HS-5 (cell line): ENCODE data around the gene GALK1.

ENCODE experiments used
- DNase-seq: peaks from one replicate; pipeline ENCODE4 v3.0.0-alpha.2; 2012; ENCODE audit warnings: low read depth

Gene GALK1

DNA sequence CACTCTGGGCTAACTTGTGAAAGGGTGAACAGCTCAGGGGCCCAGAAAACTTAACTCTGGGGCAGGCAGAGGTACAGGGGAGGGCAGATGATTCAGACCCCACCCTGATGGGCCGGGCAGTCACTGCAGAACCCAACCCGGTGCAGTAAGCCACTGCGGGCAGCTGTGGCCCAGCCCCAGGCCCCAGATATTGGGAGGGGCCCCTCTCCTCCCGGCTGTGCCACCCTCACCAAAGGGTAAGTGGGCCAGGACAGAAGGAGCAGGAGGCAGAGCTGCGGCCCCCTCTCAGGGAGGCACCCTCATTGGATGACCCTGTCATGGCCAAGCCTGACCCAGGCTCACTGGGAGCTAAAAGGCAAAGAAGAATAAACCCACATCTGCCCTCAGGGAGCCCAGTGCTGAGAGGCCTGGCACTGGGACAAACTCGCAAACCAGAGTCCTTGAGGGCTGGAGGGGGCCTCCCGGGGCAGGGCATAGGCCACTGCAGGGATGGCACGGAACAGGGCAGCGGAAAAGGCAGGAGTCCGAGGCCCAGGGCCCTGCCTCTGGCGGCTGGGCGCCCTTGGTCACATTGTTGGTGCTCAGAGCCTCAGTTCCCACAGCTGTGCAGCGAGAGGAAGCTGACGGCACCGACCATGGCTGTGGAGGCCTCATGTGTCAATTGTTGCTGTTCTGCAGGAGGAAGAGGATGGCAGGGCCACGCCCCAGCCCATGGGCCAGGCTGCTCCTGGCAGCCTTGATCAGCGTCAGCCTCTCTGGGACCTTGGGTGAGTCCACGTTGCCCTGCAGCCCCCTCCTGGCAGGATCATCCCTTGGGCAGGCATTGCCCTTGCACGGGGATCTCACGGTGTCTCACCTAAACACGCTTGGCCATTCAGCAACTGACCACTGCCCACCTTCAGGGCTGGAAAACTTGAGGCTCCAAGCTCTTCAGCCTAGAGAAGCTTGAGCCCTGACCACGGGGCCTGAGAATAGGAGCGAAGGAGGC lies 40.7 kb downstream of the GALK1 start:
- no peak for DNase-seq

DNA sequence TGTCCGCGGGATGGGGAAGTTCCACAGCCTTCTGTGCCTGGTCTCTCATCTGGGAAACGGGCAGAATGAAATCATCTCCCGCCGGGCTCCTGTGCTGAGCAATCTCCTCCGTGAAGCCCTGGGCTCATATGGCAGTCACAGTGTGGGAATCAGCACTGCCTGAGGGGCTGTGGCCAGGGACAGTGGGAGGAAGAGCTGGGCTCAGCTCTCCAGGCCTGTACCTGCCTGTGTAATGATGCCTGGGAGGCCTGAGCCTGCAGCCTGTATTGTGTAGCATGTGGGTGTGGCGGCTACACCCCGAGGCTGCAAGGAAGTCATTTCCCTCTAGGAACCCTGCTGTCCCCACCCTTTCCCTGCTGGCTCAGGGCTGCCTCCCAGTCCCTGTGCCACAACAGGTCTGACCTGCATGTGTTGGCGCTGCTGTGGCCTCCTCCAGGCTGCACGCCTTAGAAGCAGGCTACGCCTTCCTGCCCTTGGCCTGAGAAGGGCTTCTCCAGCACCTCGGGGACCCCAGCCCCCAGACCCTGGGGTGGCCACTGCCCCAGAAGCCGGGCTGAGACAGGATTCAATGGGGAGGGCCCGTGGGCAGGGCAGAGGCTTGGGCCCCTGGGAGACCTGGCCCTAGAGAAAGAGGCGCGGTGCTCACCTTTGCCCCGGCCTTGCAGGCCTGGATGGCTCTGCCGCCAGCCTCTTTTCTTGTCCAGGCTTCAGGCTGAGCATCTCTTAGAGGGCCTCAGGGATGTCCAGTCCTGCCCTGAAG lies 41.6 kb downstream of the GALK1 start:
- DNase-seq = no peak

DNA sequence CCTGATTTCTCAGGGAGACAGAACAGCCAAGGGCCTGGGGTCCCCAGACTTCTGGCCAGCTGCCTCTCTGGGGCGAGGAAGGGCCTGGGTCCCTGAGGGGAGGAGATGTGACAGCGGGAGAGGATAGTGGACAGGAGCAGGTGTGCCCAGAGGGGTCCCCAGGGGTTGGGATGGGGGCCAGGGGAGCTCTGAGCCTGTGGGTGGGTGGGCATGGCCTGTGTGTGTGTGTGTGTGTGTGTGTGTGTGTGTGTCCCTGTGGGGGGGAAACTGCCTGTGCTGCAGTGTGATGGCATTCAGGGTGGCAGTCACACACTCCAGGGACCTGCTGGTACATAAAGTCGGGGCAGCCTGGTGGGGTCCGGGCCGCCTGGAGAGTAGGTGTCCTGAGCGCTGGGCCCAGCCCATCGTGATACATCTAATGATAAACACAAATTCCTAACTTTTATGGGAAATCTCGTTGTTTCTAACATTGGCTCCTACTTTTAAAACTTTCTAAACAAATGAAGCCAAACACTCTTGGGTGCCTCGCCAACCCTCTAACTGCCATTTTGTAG lies 42.4 kb downstream of the GALK1 start:
- DNase-seq = no peak

DNA sequence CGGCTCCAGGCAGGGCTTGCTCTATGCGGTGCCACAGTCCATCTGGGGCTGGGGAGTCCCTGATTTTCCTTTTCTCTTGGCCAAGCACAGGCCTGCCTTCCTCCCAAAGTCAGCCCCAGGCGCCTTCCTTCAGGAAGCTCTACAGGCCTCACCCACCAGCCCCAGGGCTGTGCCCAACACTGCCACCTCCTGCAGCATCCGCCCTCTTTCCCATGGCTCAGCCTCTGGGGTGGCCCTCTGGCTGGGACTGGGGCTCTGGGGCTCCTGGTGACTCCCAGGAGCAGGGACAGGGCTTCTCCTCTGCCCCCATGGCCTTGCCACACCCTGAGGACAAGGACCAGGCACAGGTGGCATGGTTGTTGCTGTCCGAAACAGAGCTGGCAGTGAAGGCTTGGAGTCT lies 42.9 kb downstream of the GALK1 start:
- DNase-seq = no peak

DNA sequence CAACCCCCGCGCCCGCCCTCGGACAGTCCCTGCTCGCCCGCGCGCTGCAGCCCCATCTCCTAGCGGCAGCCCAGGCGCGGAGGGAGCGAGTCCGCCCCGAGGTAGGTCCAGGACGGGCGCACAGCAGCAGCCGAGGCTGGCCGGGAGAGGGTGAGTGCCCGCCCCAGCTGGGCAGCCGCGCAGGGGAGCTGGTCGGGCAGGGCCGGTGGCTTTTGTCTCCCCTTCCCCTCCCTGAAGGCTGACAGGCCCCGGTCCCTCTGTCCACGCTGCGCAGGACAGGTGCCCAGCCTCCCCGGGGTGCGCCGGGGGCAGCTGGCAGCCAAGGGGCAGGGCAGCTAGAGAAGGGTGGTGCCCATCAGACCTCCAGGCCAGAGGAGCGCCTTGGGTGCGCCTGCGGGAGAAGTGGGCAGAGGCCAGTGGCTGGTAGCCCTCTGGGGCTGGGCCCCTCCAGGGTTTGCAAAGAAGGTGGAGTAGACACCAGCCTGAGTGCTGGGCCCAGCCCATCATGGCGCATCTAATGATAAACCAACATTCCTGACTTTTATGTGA lies 43.5 kb downstream of the GALK1 start:
- no peak for DNase-seq

DNA sequence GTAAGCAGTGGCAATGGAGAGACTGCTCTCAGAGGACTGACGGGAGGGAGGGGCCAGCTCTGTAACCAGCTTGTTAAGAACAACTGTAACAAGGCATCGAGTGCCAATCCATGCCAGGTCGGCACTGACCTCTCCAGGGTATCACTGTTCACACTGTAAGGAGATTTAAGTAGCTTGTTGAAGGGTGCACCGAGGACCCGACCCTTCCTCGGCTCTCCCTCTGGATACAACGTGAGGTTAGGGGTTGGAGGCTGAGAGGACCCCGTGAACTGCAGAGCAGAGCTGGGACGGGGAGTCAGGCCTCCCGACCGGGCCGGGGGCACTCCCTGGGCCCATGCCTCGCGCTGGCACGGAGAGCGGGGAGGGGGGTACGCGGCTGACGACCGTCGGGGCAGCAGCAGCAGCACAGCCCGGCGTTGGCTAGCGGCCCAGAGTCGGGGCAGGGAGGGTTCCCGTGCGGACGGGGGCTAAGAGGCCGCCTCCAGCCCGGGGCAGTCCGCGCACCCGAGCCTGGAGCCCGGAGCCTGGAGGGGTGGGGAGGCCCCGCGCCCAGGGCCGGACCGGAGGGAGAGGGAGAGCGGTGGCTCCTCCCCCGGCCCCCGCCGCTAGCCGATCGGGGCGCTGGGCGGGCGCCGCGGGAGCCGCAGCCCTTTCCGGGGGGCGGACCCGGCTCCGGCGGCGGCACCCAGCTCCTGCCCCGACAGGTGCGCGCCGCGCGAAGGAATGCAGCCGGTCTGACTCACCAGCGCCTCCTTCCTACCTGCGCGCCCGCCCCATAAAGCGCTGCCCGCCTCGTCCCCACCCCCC lies 44.1 kb downstream of the GALK1 start, which contains the start of gene ITGB4:
ITGB4 (plus strand) TSS at position 804 of the 807 bp plus-strand sequence. CDS start 3,245 bp downstream, outside the sequence.
- DNase-seq = no peak

DNA sequence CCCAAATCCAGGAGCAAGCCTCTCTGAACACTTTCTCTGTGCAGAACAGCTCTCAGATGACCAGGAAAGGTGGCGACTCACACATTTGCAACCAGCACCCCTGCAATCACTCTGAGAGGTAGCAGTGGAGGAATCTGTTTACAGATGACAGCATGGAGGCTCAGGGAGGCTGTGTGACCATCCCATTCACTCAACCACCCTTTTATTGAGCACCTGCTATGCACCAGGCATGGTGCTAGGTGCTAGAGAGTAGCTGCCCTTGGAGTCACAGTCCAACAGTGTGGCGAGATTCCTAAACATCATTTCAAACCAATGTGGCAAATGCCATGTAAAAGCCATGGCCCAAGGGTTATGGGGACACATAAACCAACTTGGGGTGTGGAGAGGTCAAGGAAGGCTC lies 45.3 kb downstream of the GALK1 start:
- DNase-seq = no peak

DNA sequence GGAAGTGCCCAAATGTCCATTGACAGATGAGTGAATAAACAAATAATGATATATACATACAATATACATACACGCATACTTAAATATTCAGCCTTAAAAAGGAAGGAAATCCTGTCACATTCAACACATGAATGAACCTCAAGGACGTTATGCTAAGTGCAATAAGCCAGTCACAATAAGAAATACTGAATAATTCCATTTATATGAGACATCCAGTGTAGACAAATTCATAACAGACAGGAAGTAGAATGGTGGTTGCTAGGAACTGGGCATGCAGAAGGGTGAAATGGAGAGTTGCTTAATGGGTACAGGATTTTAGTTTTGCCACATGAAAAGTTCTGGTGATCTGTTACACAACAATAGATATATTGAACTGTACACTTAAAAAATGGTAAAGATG lies 52.5 kb downstream of the GALK1 start:
- no peak for DNase-seq
